HG03432 (cell line): ENCODE results near the gene SARDH.

ENCODE experiments used
- ATAC-seq: cut with Tn5 transposase; IDR thresholded peaks from one replicate; pipeline ENCODE4 v1.9.1; 2021; ENCODE audit warnings: mild to moderate bottlenecking, moderate library complexity; ENCODE audit not compliant: unreplicated experiment

SARDH gene

DNA sequence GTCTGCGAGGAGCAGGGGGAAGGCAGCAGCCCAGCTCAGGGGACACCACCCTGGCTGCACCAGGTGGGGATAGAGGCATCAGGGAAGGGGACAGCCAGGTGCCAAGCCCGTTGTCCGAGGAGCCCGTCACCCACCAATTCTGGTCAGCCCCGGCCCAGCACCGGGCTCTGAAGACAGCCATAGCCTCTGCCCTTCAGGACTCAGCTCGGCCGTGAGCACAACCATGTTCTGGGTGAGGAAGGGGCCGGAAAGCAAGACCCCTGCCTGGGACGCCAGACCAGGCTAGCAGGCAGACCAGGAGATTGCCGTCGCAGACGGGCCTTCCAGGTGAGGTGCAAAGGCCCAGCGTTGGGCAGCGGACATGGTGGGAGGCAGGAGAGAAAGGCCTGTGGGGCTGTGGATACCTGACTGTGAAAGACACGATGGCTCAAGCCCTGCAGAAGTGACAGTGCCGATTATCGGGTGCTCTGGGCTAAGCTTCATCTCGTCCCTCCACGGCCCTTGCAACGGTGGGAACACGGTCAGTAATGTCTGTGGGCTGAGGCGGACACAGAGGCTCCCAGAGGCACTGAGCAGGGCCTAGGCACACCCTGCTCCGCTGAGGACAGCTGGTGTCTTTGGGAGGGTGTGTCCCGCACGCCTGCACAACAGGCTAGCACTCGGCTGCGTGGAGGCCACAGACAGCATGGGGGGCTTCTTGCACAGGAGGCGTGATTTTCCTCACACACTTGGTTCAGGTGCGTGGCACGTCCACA is 65.5 kb downstream of the SARDH start:
- no peak for ATAC-seq

DNA sequence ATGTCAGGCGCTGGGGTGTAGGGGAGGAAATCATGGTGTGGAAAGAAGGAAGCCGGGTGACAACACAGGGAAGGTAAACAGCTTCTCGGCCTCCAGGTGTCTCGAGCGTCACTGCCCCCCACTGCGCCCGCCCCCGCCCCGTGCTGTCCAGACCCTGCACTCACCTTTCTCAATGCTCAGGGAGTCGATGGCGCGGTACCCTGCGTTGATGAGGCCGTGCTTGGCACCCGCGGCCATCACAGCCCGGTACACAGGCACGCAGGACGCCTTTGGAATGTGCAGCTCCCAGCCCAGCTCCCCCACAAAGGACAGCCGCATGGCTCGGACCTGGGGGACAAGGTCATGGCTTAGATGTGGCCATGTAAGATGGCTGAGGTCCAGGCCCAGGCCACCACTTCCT is 66.8 kb downstream of the SARDH start:
- ATAC-seq = no peak

DNA sequence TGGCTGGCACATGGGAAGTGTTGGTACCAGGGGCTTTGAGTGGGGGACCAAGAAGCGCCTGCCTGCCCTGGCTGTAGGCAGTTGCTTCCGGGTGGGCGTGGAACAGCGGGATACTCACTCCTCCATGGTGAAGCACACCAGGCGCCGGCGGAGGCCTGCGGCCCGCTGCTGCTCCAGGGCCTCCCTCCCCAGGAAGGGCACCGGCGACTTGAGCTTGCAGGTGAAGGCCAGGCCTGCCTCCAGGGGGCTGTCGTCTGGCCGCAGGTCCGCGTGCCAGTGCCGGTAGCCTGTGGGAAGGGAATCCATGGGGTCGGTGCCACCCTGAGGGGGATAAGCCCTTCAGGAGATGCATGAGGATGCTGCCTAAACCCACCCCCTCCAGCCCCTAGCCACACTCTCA is 67.7 kb downstream of the SARDH start:
- no peak for ATAC-seq

DNA sequence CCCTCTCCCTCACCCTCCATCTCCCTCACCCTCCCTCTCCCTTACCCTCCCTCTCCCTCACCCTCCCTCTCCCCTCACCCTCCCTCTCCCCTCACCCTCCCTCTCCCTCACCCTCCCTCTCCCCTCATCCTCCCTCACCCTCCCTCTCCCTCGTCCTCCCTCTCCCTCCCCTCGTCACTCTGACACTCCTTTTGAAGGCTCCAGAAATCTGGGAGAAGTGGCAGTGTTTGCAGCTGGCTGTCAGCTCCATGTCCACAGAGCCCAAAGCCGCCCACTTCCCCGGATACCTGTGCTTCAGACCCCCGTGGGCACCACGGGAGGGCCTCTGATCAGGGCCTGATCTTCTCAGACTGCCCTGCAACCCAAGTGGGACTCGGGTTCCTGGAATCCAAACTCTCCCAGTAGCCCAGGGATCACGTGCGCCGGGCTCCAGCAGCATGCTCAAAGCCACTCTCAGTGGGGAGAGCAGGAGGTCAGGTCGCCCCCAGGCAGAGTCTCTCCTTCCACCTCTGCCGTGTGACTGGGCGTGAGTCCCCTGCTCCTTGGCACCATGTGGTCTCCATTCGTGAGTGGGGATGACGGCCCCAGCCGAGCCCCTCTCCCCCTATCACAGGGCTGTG is 68.9 kb downstream of the SARDH start:
- ATAC-seq = no peak

DNA sequence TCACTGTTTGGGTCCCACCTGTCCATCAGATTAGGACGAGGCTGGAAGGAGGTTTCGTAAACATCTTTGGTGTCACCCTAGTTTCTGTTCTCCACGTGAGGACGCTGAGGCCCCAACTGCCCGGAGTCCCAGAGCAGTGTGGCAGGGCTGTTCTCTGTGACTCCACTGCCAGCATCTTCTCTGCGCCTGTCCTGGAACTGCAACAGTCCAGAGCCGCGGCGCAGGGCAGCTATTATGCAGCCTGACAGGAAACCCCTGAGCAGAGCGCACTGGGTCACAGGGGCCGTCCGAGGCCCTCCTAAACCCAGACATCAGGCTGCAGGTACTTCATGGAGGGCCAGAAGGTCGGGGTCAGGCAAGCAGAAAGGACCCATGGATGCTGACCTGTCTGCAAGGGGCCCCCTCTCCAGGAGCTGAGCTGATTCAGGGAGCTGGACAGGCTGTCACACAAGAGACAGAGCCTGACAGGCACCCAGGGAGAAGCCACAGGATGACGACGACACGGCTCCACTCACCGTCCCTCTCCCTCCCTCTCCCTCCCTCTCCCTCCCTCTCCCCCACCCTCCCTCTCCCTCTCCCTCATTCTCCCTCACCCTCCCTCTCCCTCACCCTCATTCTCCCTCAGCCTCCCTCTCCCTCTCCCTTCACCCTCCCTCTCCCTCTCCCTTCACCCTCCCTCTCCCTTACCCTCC is 70.2 kb downstream of the SARDH start:
- ATAC-seq = no peak

DNA sequence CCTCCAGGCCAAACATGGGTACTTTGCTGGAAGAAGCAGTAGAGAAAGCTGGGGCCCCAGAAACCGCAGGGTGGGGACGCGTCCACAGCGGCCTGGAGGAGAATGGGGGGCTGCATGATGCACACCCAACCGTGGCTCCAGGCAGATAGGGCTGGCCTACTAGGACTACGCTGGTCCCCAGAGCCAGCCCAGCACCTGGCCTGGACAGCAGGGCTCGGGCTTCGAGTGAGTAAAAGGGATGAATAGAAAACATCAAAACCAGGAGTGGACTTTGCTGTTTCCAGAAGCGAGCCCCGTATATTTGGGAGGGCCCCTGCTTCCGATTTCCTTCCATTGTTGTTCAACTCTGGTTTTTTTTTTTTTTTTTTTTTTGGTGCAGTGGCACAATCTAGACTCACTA is 71.3 kb downstream of the SARDH start:
- no peak for ATAC-seq

DNA sequence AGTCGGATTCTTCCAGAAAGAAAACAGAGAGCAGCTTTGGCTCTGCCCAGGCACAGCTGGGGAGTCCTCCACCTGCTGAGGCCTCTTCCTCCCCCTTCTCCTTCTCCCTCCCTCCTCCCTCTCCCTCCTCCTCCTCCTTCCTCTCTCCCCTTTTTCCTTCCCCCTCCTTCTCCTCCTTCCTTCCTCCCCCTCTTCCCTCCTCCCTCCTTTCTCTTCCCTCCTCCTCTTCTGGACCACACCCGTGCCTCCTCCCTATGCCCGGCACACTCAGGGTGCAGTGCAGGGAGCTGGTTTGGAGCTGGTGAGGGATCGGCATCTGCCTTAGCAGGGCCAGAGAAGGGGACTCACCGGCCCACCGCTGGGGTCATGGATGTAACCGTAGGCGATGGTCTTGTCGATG is 71.8 kb downstream of the SARDH start:
- ATAC-seq = no peak

DNA sequence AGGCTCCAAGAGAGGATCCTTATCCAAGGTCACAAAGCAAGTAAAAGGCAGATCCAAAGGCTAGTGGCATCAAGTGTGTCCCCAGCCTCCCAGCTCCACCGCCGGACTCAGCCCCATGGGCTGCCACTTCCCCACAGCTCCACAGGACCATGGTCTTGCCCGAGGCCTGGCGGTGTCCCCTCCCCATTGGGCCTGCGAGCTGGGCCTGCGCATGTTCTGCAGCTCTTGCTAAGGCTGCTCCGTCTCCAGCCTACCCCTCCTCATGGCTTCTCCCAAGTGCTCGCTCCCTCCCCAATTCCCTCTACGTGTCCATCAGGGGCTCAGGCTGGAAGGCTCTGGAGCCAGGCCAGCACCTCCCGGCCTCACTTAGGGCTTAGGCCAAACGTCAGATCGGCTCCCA is 72.6 kb downstream of the SARDH start:
- no peak for ATAC-seq

DNA sequence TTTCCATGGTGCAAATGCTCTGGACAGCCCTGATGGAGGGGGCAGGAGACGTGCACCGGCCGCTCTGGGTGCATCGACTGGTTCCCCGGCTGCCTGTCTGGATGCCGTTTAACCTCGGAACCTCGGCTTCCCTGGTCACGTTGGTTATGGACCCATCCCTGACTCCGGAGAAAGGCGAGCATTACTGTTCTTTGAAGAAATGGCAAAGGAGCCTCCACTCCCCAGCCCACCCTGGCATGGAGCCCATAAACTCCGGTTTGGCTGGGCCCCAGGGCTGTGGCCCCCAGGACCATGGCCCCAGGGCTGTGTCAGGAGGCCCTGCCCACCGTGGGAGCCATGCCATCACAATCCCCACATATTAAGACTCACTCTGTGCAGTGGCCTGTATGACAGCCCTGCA is 73.1 kb downstream of the SARDH start:
- ATAC-seq = no peak

DNA sequence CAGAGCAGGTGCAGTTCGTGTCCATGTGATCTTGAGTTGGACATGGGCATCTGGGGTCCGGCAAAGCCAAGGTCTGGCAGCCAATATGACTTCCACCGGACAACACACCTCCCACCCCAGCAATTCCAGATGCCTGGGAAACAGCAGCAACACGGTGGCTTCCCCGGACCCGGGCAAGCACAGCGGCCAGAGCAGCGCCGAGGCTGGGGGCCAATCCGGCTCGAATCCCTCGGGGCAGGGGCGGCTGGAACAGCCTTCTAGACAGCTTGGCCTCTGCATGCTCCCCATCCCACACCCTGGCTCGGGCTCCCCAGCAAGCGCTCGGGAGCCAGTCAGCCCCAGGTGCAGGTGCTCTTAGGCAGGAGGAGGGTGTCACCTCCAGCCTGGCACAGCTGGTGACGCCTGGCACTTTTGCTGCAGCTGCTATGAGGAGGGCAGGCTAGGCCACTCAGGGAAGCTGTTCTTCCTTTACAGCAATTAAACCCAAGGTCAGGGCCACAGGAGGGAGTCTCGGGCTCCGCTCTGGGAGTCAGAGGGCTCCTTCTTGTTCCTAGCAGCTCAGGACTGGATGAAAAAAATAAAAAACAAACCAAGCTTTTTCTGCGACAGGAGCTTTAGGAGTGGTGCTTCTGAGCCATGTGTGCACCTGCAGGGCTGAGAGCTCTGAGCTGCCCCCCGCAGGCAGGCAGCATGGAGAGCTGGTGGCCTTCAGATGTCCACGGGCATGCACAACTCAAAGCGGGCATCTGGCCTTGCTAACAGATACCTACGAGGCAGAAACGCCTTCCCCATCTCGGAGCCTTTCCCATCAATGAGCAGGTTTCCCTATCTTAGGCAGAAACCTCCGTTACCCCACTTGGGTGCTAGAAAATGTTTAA is 73.7 kb downstream of the SARDH start:
- no peak for ATAC-seq

DNA sequence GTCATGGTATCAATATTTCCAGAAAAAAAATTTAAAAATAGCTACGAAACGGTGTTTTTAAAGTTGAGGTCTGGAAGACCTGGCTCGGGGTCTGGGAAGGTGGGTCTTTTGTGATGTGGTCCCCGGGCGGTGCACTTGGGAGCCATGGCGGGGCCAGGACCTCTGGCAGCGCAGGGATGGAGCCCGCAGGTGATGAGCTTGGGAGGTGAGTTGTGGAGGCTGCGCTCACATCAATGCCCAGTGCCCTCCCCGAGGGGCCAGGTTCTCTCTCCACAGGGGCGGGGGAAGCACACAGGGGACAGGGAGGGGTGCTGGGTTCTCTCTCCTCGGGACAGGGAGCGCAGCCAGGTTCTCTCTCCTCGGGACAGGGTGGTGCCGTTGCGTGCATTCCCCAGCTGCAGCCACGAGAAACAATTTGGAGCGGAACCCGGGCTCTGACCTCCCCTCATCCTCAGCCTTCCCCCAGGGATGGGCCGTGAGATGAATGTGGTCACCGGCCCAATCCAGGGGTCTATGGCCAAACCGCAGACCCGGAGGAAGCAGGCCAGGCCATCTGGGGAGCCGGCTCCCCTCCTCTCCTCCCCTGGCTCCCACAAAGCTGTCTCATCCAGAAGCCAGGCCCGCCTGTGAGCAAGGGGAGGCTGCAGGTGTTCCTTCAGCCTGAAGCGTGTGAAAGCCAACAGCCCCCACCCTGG is 76.2 kb downstream of the SARDH start:
- ATAC-seq = no peak

DNA sequence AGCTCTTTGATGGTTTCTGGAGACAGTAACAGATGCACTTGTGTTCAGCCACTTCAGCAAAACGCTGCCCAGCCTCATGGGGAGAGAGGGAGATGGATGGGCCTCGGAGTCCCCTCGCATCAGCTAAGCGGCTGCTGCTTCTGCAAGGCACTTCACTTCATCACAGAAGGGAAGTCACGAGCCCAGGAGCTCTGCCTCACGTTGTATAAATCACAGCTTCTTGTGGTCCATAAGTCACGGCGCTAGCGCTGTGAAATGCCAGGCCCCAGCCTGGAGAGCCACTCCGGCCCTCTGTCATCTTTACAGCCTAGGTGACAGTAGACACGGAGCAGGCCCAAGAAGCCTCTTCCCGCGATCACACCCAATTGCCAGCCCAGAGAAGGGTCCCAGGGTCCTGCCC is 78.6 kb downstream of the SARDH start:
- no peak for ATAC-seq

DNA sequence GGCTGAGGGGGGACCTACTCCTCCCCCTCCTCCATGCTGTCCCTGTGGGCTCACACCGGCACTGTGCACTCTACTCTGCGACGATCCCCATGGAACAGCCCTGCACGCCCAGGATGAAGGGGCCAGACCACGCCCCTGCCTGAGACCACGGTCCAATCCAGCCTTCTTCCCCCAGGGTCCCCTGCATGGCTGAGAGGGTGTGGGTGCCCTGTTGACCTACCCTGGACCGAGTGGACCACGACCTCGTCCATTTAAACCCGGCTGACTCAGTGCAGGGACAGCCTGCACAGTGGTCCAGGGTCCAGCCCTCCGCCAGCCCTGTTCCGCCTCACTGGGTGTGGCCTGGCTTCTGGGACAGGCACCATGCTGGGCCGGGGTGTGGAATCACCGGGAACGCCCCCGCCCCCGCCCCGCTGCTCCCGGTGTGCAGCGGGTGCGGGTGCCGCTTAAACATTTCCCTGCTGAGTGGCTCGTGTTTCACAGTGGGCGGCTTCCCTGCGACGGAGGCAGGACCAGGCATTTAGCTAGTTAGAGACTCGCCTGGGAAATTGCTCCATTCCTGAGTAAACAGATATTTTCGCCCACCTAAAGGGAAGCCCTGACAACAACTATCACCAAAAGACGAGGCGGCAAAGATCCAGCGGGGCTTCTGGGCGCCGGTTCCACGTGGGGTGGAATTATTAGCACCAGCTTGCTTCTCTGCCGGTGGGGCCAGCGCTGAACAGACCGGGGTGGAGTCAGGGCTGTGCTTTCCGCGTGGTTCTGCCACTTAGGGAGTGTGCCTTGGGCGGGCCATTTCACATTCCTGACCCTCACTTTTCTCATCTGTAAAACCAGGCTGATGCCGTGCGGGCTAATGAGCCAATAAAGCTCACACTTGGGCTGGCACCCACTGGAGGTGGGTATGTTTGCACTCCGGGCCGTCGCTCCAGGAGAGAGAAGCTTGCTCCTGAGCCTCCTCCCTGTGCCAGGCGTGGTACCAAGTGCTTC is 79.4 kb downstream of the SARDH start:
- ATAC-seq = no peak

DNA sequence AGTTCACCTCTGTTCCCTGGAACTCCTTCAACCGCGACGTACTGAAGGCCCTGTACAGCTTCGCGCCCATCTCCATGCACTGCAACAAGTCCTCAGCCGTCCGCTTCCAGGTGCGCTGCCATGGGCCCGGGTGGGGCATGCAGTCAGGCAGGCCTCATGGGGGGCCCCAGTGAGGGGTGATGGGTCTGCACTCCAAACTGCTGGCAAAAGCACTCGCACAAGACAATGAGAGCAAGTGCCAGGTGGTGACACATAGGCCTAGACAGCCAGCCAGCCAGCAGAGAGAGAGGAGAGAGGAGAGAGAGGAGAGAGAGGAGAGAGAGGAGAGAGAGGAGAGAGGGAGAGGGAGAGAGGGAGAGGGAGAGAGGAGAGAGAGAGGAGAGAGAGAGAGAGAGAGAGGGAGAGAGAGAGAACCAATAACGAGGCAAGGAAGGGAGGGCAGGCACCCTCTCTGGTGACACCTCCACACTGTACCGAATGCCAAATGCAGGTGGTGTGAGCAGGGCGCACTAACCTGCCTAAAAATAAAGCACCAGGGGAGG is 81.0 kb downstream of the SARDH start:
- no peak for ATAC-seq

DNA sequence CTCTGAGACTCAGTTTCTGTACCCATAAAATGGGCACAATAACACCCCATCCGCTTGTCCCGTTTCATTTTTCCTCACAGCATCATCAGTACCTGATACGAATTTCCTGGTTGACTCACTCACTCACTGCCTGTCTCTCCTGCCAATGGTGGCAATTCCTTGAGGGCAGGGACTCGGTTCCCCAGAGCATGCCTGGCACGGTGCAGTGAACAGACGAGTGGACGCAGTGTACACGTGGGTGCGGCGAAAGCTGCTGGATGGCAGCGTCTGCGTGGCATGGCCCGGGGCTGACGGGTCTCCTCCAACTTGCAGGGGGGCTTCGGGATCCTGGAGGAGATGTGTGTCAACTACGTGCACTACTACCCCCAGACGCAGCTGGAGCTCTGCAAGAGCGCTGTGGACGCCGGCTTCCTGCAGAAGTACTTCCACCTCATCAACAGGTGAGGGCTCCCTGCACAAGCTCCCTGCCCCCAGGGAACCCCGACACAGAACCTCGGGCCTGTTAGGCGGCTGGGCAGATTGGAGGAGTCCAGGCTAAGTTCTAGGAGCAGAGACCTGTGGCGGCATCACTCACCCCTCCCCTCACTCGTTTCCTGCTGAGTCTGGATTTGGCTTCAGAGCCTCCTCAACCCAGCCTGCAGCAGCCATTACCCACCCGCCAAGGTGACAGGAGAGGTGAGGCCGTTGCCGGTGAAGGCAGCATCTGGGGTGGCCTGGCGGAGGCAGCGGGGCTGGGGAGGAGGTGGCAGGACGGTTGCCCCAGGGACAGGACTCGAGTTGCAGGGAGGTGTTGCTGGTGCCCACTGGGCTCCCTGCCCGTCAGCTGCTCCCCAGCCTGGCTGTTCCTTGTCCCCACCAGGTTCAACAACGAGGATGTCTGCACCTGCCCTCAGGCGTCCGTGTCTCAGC is 81.7 kb downstream of the SARDH start:
- no peak for ATAC-seq

DNA sequence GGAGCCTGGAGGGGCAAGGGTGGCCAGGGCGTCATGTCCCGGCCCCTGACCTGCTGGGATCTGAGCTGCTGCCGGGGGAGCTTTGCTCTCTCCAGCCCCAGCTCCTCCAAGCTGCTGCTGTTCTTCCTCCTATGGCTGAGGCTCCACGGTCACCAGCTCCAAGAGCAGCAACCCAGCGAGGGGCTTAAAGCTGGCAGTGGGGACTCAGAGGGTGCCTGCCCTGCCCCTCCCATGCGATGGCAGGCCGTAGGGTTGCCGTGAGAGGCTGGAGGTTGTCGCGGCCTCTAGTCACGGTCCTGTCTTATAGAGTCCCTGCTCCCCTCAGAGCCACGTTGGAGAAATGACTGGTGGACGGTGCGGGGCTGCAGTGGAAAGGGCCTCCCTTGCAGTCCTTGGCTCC is 82.5 kb downstream of the SARDH start:
- ATAC-seq = no peak

DNA sequence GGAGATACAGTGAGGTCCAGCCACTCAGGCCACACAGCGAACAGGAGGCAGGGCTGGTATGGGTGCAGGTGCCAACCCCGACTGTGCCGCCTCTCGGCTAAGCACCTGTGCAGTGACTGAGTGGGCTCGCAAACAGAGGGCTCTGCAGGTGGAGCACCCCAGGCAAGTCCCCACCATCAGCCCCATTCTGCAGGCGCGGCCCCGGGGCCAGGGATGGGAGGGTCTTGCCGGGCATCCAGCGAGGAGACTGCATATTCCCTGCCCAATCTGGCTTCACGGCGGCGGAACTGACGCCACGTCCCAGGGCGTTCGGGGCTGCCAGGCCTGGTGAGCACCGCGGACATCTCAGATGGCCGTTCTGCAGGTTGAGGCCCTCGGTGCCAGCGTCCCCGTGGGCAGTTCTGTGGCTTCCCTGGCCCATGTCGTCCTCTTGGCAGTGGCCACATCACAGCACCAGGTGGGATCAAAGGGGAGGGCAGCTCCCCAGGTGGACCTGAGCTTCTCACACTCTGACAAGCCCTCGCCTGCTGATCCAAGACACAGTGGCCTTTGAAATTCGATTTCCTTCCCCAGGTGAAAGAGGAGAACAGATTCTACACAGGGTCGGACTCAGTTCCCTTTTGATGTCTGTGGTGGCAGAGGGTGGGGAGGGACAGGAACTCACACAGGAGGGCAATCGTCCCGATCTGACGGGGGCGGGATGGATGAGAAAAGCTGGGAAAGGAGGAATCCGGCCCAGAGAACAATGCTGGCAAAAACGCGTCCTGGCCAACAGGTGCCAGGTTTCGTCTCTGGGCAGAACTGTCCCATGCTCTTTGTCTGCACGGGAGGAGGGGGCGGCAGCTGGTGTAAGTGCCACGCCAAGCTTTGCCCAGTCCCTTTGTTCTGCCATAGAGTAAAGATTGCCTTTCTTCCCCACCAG is 83.2 kb downstream of the SARDH start:
- ATAC-seq = no peak
